ENCODE measurements around the gene TUBB2A. TPM values are rescaled to one million over a fixed set of nuclear protein-coding genes. Genes with fewer than 3 reads are reported as not detected.
A peak's percentile ranks its signal among the peaks of the same experiment; 100 is the strongest.

The TUBB2A gene
- total and polyA plus RNA-seq, 2 of the 8 experiments (the other 6 are each of a cell fraction or from before 2014, with no cell fraction given): 315 to 330 TPM

DNA sequence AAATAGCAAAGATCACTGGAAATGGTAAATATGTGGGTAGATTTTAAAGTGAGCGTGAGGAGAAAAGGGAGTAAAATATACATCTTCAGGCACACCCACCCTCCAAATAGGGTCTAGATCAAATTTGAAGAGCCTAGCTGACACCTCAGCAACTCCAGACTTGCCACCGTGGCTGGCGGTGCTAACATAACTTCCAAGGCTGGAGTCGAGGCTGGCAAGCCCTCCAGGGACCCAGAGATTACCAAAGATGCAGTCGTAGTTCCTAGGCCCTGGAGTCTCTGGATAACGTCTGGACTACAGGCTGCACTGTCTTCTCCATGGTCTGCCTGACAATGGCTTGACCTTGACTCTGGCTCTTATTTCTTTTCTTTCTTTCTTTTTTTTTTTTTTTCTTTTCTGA is 47.6 kb upstream of the TUBB2A start:
- no peak overlapping the region for H2BK5ac ChIP-seq (ENCODE audit: low read depth, low read length)
- no peaks in the 10 kb centered on the region for H3K27me3 ChIP-seq (replicated peaks in 1 of 4; ENCODE audit: control insufficient read depth in 3 of 4, extremely low read depth in 1 of 4, insufficient read depth in 3 of 4, low read length in 3 of 4)
- H3K9me3 ChIP-seq (ENCODE audit: insufficient read depth in 2 of 2, low read depth in 1 of 2, low read length in 1 of 2): no peaks in the 10 kb centered on the region
- H2AK5ac ChIP-seq (ENCODE audit: low read depth, low read length): no peak overlapping the region
- H3K14ac ChIP-seq (ENCODE audit: insufficient read length): no peak overlapping the region
- H3K79me1 ChIP-seq (ENCODE audit: low read depth, low read length): no peaks in the 10 kb centered on the region
- DNase-seq (ENCODE audit: low read depth in 1 of 2, low spot score in 2 of 2): no peak
- TF ChIP-seq ZNF274 (IDR thresholded peaks at IDR 0.05; ENCODE audit: borderline replicate concordance, extremely low read depth, low read length) (no peak), POLR2AphosphoS5 (IDR thresholded peaks at IDR 0.05; ENCODE audit: low read depth, low read length) (no peak)
- H3K79me2 ChIP-seq (ENCODE audit: control insufficient read depth in 1 of 2, insufficient read depth in 2 of 2, low read length in 2 of 2): no peaks in the 10 kb centered on the region
- no peaks in the 10 kb centered on the region for H3K23me2 ChIP-seq (ENCODE audit: low read depth, low read length)
- H2BK20ac ChIP-seq (ENCODE audit: low read length): no peak overlapping the region
- H3K4ac ChIP-seq (replicated peaks; ENCODE audit: insufficient read length, low read depth, low read length): no peak overlapping the region
- ChIA-PET POLR2A (ENCODE audit: partially characterized antibody) (interaction anchor here (1.4 kb wide), 1 partner anchor 47 kb away, joined by 3 read pairs; the partner anchor contains the start of gene TUBB2A), CTCF (ENCODE audit: partially characterized antibody) (interaction anchor here (1.3 to 3.7 kb wide), 2 partner anchors 34 to 36 kb away, joined by 3 to 12 read pairs; no protein-coding TSS in a partner anchor)
- peaks cover 4 to 13% (median 5%) of the 10 kb centered on the region in 4 experiments; a peak in 6 of 7 replicates for H3K4me1 ChIP-seq (replicated peaks in 1 of 4; ENCODE audit: control insufficient read depth in 3 of 4, insufficient read depth in 4 of 4, low read length in 3 of 4)
- H2BK120ac ChIP-seq (replicated peaks; ENCODE audit: low read depth, low read length): no peak overlapping the region
- H3K9ac ChIP-seq (replicated peaks in 1 of 4; ENCODE audit: extremely low read depth in 1 of 4, low read depth in 3 of 4, low read length in 3 of 4): no peak overlapping the region
- no peak overlapping the region for H3K4me3 ChIP-seq (ENCODE audit: extremely low read depth in 1 of 4, insufficient read depth in 2 of 4, low read depth in 3 of 4, low read length in 4 of 4)
- no peak overlapping the region for H4K5ac ChIP-seq (ENCODE audit: insufficient read length, low read depth, low read length)
- no peaks in the 10 kb centered on the region for H4K20me1 ChIP-seq (replicated peaks in 1 of 2; ENCODE audit: control insufficient read depth in 1 of 2, insufficient read depth in 2 of 2, low read length in 2 of 2)
- FAIRE-seq: no peak
- no peak overlapping the region for H3K56ac ChIP-seq (replicated peaks; ENCODE audit: insufficient read length, low read depth, low read length)
- no peak overlapping the region for H3K27ac ChIP-seq (ENCODE audit: low read depth, low read length)
- WGBS, 2 experiments (ENCODE audit: extremely low coverage in 1 of 2, insufficient coverage in 1 of 2, insufficient read length in 1 of 2, insufficient replicate concordance in 2 of 2, low coverage in 1 of 2, low lambda C conversion rate in 2 of 2, missing lambda C conversion rate in 1 of 2): 91% methylated on average over 6 of the region's 6 CpGs; no CpG with 5 or more reads in 1 of the 2 experiments
- no peak overlapping the region for H3K4me2 ChIP-seq (ENCODE audit: insufficient read depth in 1 of 2, low read depth in 2 of 2, low read length in 2 of 2)
- H3K36me3 ChIP-seq (ENCODE audit: control insufficient read depth in 2 of 4, insufficient read depth in 4 of 4, low read length in 3 of 4): no peaks in the 10 kb centered on the region
- no peak overlapping the region for H2BK12ac ChIP-seq (ENCODE audit: low read depth, low read length)
- 0 out of 2 replicates have a peak overlapping the region, but pooled peaks have one; percentile 29 for H4K8ac ChIP-seq (ENCODE audit: extremely low read depth, insufficient read depth, low read length)
- no peak overlapping the region for H2BK15ac ChIP-seq (ENCODE audit: low read length)
- H2AFZ ChIP-seq (ENCODE audit: low read length): no peak overlapping the region
- H4K91ac ChIP-seq (replicated peaks; ENCODE audit: insufficient read length, low read length): no peak overlapping the region
- H3K18ac ChIP-seq (ENCODE audit: extremely low read depth, low read length): no peak overlapping the region
- no peak overlapping the region for H3K23ac ChIP-seq (ENCODE audit: insufficient read length)
